ENCODE results near the gene MAP7. TPM values are rescaled to one million over a fixed set of nuclear protein-coding genes. Genes with fewer than 3 reads are reported as not detected.

The MAP7 gene
- total and polyA plus RNA-seq, 2 donors (not counting 3 experiments of a cell fraction or from before 2014, with no cell fraction given) = 0.07 to 0.42 TPM

- no peaks in the 10 kb centered on the region for H3K79me2 ChIP-seq (ENCODE audit: control insufficient read depth, insufficient read depth, low read length)
- TF ChIP-seq POLR2A (IDR thresholded peaks at IDR 0.05; ENCODE audit: low read depth, low read length) = no peak
- dilution Hi-C loops (cut with MboI; ENCODE audit: extremely low pct_ligation_motif_present, low sequenced_read_pairs) = no loop called here
- H3K9me1 ChIP-seq (replicated peaks; ENCODE audit: control insufficient read depth, extremely low read depth, insufficient read depth, low read length) = no peaks in the 10 kb centered on the region
- H3K4me2 ChIP-seq (ENCODE audit: insufficient read depth, low read length) = no peak overlapping the region
- H4K20me1 ChIP-seq (replicated peaks; ENCODE audit: control insufficient read depth, extremely low read depth, insufficient read depth, low read length) = no peaks in the 10 kb centered on the region
- no peaks in the 10 kb centered on the region for H3K4me1 ChIP-seq (ENCODE audit: control insufficient read depth, extremely low read depth, insufficient read depth, low read length)
- no TSS peak for BruUV-seq (replicated peaks)
- FAIRE-seq = no peak
- H3K4me3 ChIP-seq (replicated peaks in 1 of 3; ENCODE audit: insufficient read depth in 1 of 3, low read depth in 1 of 3, low read length in 3 of 3) = no peak overlapping the region
- no peak overlapping the region for H3K27ac ChIP-seq (ENCODE audit: insufficient read depth, low read depth, low read length)
- POLR2A ChIA-PET = no interaction called here
- no peaks in the 10 kb centered on the region for H3K36me3 ChIP-seq (ENCODE audit: control insufficient read depth in 2 of 2, extremely low read depth in 1 of 2, insufficient read depth in 2 of 2, low read length in 2 of 2)
- CTCF ChIA-PET = no interaction called here
- intact Hi-C loops (cut with micrococcal nuclease) = no loop called here
- DNase-seq (ENCODE audit: low read depth, low spot score) = no peak
- H3K9me3 ChIP-seq (replicated peaks; ENCODE audit: control insufficient read depth, insufficient read depth, low read length) = no peaks in the 10 kb centered on the region
- H3K9ac ChIP-seq (replicated peaks; ENCODE audit: extremely low read depth, insufficient read depth, low read length) = no peak overlapping the region
- H2AFZ ChIP-seq (ENCODE audit: low read depth, low read length) = no peak overlapping the region
- peaks cover 0 to 8% of the 10 kb centered on the region in 2 experiments for H3K27me3 ChIP-seq (ENCODE audit: control insufficient read depth in 2 of 2, insufficient read depth in 2 of 2, low read length in 2 of 2)
Measured at GRCh38 chr6:136467186-136467585, 83.0 kb downstream of the MAP7 start.

- ChIA-PET POLR2A (no interaction called here), CTCF (no interaction called here)
- no peaks in the 10 kb centered on the region for H3K79me2 ChIP-seq (ENCODE audit: control insufficient read depth, insufficient read depth, low read length)
- H3K4me3 ChIP-seq (replicated peaks in 1 of 3; ENCODE audit: insufficient read depth in 1 of 3, low read depth in 1 of 3, low read length in 3 of 3) = no peak overlapping the region
- no peak overlapping the region for H3K4me2 ChIP-seq (ENCODE audit: insufficient read depth, low read length)
- no peak overlapping the region for H2AFZ ChIP-seq (ENCODE audit: low read depth, low read length)
- H3K27me3 ChIP-seq (ENCODE audit: control insufficient read depth in 2 of 2, insufficient read depth in 2 of 2, low read length in 2 of 2) = peaks cover 0 to 8% of the 10 kb centered on the region in 2 experiments
- BruUV-seq (replicated peaks) = no TSS peak
- no peaks in the 10 kb centered on the region for H4K20me1 ChIP-seq (replicated peaks; ENCODE audit: control insufficient read depth, extremely low read depth, insufficient read depth, low read length)
- no peaks in the 10 kb centered on the region for H3K36me3 ChIP-seq (ENCODE audit: control insufficient read depth in 2 of 2, extremely low read depth in 1 of 2, insufficient read depth in 2 of 2, low read length in 2 of 2)
- H3K4me1 ChIP-seq (ENCODE audit: control insufficient read depth, extremely low read depth, insufficient read depth, low read length) = no peaks in the 10 kb centered on the region
- dilution Hi-C loops (cut with MboI; ENCODE audit: extremely low pct_ligation_motif_present, low sequenced_read_pairs) = no loop called here
- intact Hi-C loops (cut with micrococcal nuclease) = no loop called here
- no peaks in the 10 kb centered on the region for H3K9me3 ChIP-seq (replicated peaks; ENCODE audit: control insufficient read depth, insufficient read depth, low read length)
- FAIRE-seq (no peak), DNase-seq (ENCODE audit: low read depth, low spot score) (no peak)
- H3K9me1 ChIP-seq (replicated peaks; ENCODE audit: control insufficient read depth, extremely low read depth, insufficient read depth, low read length) = no peaks in the 10 kb centered on the region
- no peak for TF ChIP-seq POLR2AphosphoS5 (IDR thresholded peaks at IDR 0.05; ENCODE audit: insufficient read depth, low read depth, low read length)
- no peak for TF ChIP-seq CTCF (IDR thresholded peaks at IDR 0.05; ENCODE audit: extremely low read depth in 1 of 2, insufficient read depth in 1 of 2, low read depth in 1 of 2, low read length in 2 of 2)
- no peak for TF ChIP-seq MYC (IDR thresholded peaks at IDR 0.05; ENCODE audit: low read depth, low read length)
- TF ChIP-seq POLR2A (IDR thresholded peaks at IDR 0.05; ENCODE audit: low read depth, low read length) = no peak
- no peak for TF ChIP-seq JUN (IDR thresholded peaks at IDR 0.05; ENCODE audit: borderline replicate concordance, insufficient read depth, insufficient read length, low read depth)
- TF ChIP-seq GATA2 (IDR thresholded peaks at IDR 0.05; ENCODE audit: insufficient read depth, insufficient read length, low read depth, low read length) = no peak
- no peak for TF ChIP-seq FOS (IDR thresholded peaks at IDR 0.05; ENCODE audit: borderline replicate concordance, insufficient read depth, low read length)
- TF ChIP-seq MAX (IDR thresholded peaks at IDR 0.05; ENCODE audit: insufficient read depth, insufficient read length) = no peak
- no peak for TF ChIP-seq EZH2 (IDR thresholded peaks at IDR 0.05; ENCODE audit: borderline replicate concordance, low read depth, low read length, severe bottlenecking)
- H3K27ac ChIP-seq (ENCODE audit: insufficient read depth, low read depth, low read length) = no peak overlapping the region
- H3K9ac ChIP-seq (replicated peaks; ENCODE audit: extremely low read depth, insufficient read depth, low read length) = no peak overlapping the region
Measured at GRCh38 chr6:136466777-136467176, 83.4 kb downstream of the MAP7 start.
